H1 (cell line): ENCODE measurements around the gene TMEM156. TPM values are rescaled to one million over a fixed set of nuclear protein-coding genes. Genes with fewer than 3 reads are reported as not detected.

Source experiments
- CTCF ChIA-PET: fragments of 300-600 bp; sonication (Branson Sonifier 250); formaldehyde crosslinking; loops from one replicate; lab custom pipeline; 2021; ENCODE audit not compliant: partially characterized antibody; lab: Charles Lee
- POLR2A ChIA-PET: fragments of 300-600 bp; sonication (Branson Sonifier 250); formaldehyde crosslinking; loops from one replicate; lab custom pipeline; 2021; ENCODE audit warnings: inconsistent platforms; ENCODE audit not compliant: partially characterized antibody; lab: Charles Lee
- DNase-seq, 2 experiments: peaks; one replicate each; pipeline versions ENCODE4 v3.0.0 to v3.0.0-alpha.2; 2010 to 2022; ENCODE audit warnings: low spot score in 2 of 2, low read depth in 1 of 2, mixed read lengths in 1 of 2
- FAIRE-seq: peaks from 2 replicates; lab custom pipeline; 2011; peaks lifted over from hg19 to GRCh38; lab: Jason Lieb, UNC
- H2AFZ ChIP-seq: 2 replicates; pipeline ENCODE4 v1.8.1; 2012; ENCODE audit warnings: low read length, inconsistent platforms
- H2AK5ac ChIP-seq: 2 replicates; pipeline ENCODE4 v1.6.1; 2013; ENCODE audit warnings: low read depth, low read length
- H2BK120ac ChIP-seq: replicated peaks from 2 replicates; pipeline ENCODE3; 2013; ENCODE audit warnings: low read depth, low read length, inconsistent platforms
- H2BK12ac ChIP-seq: 2 replicates; pipeline ENCODE4 v1.6.1; 2013; ENCODE audit warnings: low read depth, low read length
- H2BK15ac ChIP-seq: 2 replicates; pipeline ENCODE4 v1.6.1; 2013; ENCODE audit warnings: low read length
- H2BK20ac ChIP-seq: 2 replicates; pipeline ENCODE4 v1.6.1; 2013; ENCODE audit warnings: low read length
- H2BK5ac ChIP-seq: 2 replicates; pipeline ENCODE4 v1.6.1; 2013; ENCODE audit warnings: low read depth, low read length
- H3K14ac ChIP-seq: 2 replicates; pipeline ENCODE4 v1.6.1; 2013; ENCODE audit warnings: inconsistent platforms; ENCODE audit not compliant: insufficient read length
- H3K18ac ChIP-seq: 2 replicates; pipeline ENCODE4 v1.6.1; 2013; ENCODE audit warnings: low read length; ENCODE audit errors: extremely low read depth
- H3K23ac ChIP-seq: 2 replicates; pipeline ENCODE4 v1.6.1; 2013; ENCODE audit warnings: inconsistent platforms; ENCODE audit not compliant: insufficient read length
- H3K23me2 ChIP-seq: 2 replicates; pipeline ENCODE4 v1.6.1; 2013; ENCODE audit warnings: low read depth, low read length
- H3K27ac ChIP-seq: 2 replicates; pipeline ENCODE4 v1.6.1; 2011; ENCODE audit warnings: low read depth, low read length, inconsistent platforms
- H3K27me3 ChIP-seq, 4 experiments: replicated peaks in 1 of 4; 1 replicate in 1 of 4; 2 replicates in 3 of 4; pipeline versions ENCODE4 v1.6.1 to v1.8.1; 2011 to 2013; ENCODE audit warnings: low read length in 3 of 4, mild to moderate bottlenecking in 3 of 4, inconsistent platforms in 2 of 4, mixed read lengths in 2 of 4, moderate library complexity in 1 of 4; ENCODE audit not compliant: control insufficient read depth in 3 of 4, insufficient read depth in 3 of 4; ENCODE audit errors: extremely low read depth in 1 of 4
- H3K36me3 ChIP-seq, 4 experiments: 2 replicates each; pipeline versions ENCODE4 v1.6.1 to v1.8.1; 2011 to 2013; ENCODE audit warnings: mild to moderate bottlenecking in 4 of 4, low read length in 3 of 4, moderate library complexity in 2 of 4, control low read depth in 1 of 4, inconsistent platforms in 1 of 4; ENCODE audit not compliant: insufficient read depth in 4 of 4, control insufficient read depth in 2 of 4
- H3K4ac ChIP-seq: replicated peaks from 2 replicates; pipeline ENCODE3; 2013; ENCODE audit warnings: low read length, low read depth, mixed read lengths, inconsistent platforms; ENCODE audit not compliant: insufficient read length
- H3K4me1 ChIP-seq, 4 experiments: replicated peaks in 1 of 4; 1 replicate in 1 of 4; 2 replicates in 3 of 4; pipeline versions ENCODE4 v1.6.1 to v1.8.1; 2011 to 2013; ENCODE audit warnings: low read length in 3 of 4, inconsistent platforms in 2 of 4, mixed read lengths in 1 of 4; ENCODE audit not compliant: insufficient read depth in 4 of 4, control insufficient read depth in 3 of 4
- H3K4me2 ChIP-seq, 2 experiments: 2 replicates each; pipeline versions ENCODE4 v1.6.1 to v1.8.1; 2011 to 2013; ENCODE audit warnings: low read depth in 2 of 2, low read length in 2 of 2, control low read depth in 1 of 2, inconsistent platforms in 1 of 2, mild to moderate bottlenecking in 1 of 2; ENCODE audit not compliant: insufficient read depth in 1 of 2
- H3K4me3 ChIP-seq, 4 experiments: fragments of 200-600, 300-600 bp in 1 of 4; sonication (generic), shearing (Covaris generic), sonication (Bioruptor Twin) in 1 of 4; 2 replicates each; pipeline versions ENCODE4 v1.5.1 to v1.8.1; 2011 to 2016; ENCODE audit warnings: low read length in 4 of 4, low read depth in 3 of 4, control low read depth in 2 of 4, inconsistent platforms in 2 of 4, mild to moderate bottlenecking in 2 of 4, mixed read lengths in 1 of 4, moderate library complexity in 1 of 4; ENCODE audit not compliant: insufficient read depth in 2 of 4; ENCODE audit errors: extremely low read depth in 1 of 4
- H3K56ac ChIP-seq: replicated peaks from 2 replicates; pipeline ENCODE3; 2013; ENCODE audit warnings: low read depth, mild to moderate bottlenecking, mixed read lengths, low read length, inconsistent platforms; ENCODE audit not compliant: insufficient read length
- H3K79me1 ChIP-seq: 2 replicates; pipeline ENCODE4 v1.6.1; 2013; ENCODE audit warnings: low read depth, low read length, control low read depth
- H3K79me2 ChIP-seq, 2 experiments: 2 replicates each; pipeline versions ENCODE4 v1.6.1 to v1.8.1; 2012 to 2013; ENCODE audit warnings: low read length in 2 of 2, mild to moderate bottlenecking in 2 of 2, inconsistent platforms in 1 of 2; ENCODE audit not compliant: insufficient read depth in 2 of 2, control insufficient read depth in 1 of 2
- H3K9ac ChIP-seq, 4 experiments: replicated peaks in 1 of 4; 1 replicate in 1 of 4; 2 replicates in 3 of 4; pipeline versions ENCODE4 v1.6.1 to v1.8.1; 2011 to 2013; ENCODE audit warnings: low read depth in 3 of 4, low read length in 3 of 4, control low read depth in 2 of 4, mild to moderate bottlenecking in 2 of 4, moderate library complexity in 2 of 4, inconsistent platforms in 1 of 4; ENCODE audit errors: extremely low read depth in 1 of 4
- H3K9me3 ChIP-seq, 2 experiments: 2 replicates each; pipeline versions ENCODE4 v1.6.1 to v1.8.1; 2012 to 2013; ENCODE audit warnings: mild to moderate bottlenecking in 2 of 2, moderate library complexity in 2 of 2, control low read depth in 1 of 2, inconsistent platforms in 1 of 2, low read depth in 1 of 2, low read length in 1 of 2, mixed read lengths in 1 of 2; ENCODE audit not compliant: insufficient read depth in 2 of 2
- H4K20me1 ChIP-seq, 2 experiments: replicated peaks in 1 of 2; 2 replicates each; pipeline versions ENCODE3 to v1.8.1; 2011 to 2013; ENCODE audit warnings: inconsistent platforms in 2 of 2, low read length in 2 of 2, mild to moderate bottlenecking in 1 of 2; ENCODE audit not compliant: insufficient read depth in 2 of 2, control insufficient read depth in 1 of 2
- H4K5ac ChIP-seq: 2 replicates; pipeline ENCODE4 v1.6.1; 2013; ENCODE audit warnings: low read length, low read depth, mixed read lengths, inconsistent platforms; ENCODE audit not compliant: insufficient read length
- H4K8ac ChIP-seq: 2 replicates; pipeline ENCODE4 v1.8.0; 2013; ENCODE audit warnings: mild to moderate bottlenecking, moderate library complexity, low read length, inconsistent platforms; ENCODE audit not compliant: insufficient read depth; ENCODE audit errors: extremely low read depth
- H4K91ac ChIP-seq: replicated peaks from 2 replicates; pipeline ENCODE3; 2013; ENCODE audit warnings: low read length, mixed read lengths, inconsistent platforms; ENCODE audit not compliant: insufficient read length
- SP4 ChIP-seq: IDR thresholded peaks from 2 replicates; pipeline ENCODE4 v1.6.1; 2012; ENCODE audit warnings: low read length, inconsistent platforms
- polyA plus RNA-seq, 7 experiments: library from polyadenylated mRNA; depleted of rRNA in 3 of 7; stranded (reverse) in 5 of 7; unstranded in 2 of 7; fragments of >200 nt in 5 of 7; fragments of 200-250 nt in 2 of 7; gene quantifications; 1 replicate in 5 of 7; 2 replicates in 1 of 7; 4 replicates in 1 of 7; pipeline versions ENCODE4 v1.2.1 to v1.2.3, GENCODE V29; 2011 to 2013; ENCODE audit warnings: missing spikeins in 2 of 7, mixed read lengths in 2 of 7
- total RNA-seq: library from RNA; stranded (reverse); fragmentation: NEBNext Ultra II Directional; extraction: Animal tissue kit (Norgen Biotek cat#: 25700); gene quantifications from 2 replicates; pipeline ENCODE4 v1.2.1, GENCODE V29; 2021

The TMEM156 gene
- total and polyA plus RNA-seq, 2 of the 8 experiments (the other 6 are each of a cell fraction or from before 2014, with no cell fraction given), result not detected

GRCh38 chr4:38954727-38955126 is 77.5 kb downstream of the TMEM156 start:
- H3K23me2 ChIP-seq, result no peaks in the 10 kb centered on the region
- no peak overlapping the region for H2AFZ ChIP-seq
- no peak overlapping the region for H2BK12ac ChIP-seq
- H3K9me3 ChIP-seq, result no peaks in the 10 kb centered on the region
- no peak overlapping the region for H3K4me2 ChIP-seq
- FAIRE-seq (no peak), DNase-seq (no peak)
- H2AK5ac ChIP-seq, result no peak overlapping the region
- no peak overlapping the region for H2BK5ac ChIP-seq
- no peak overlapping the region for H3K9ac ChIP-seq
- no peak overlapping the region for H3K18ac ChIP-seq
- no peak for TF ChIP-seq SP4
- H3K79me1 ChIP-seq, result no peaks in the 10 kb centered on the region
- no peaks in the 10 kb centered on the region for H3K36me3 ChIP-seq
- no peak overlapping the region for H4K91ac ChIP-seq
- no peak overlapping the region for H2BK20ac ChIP-seq
- H3K23ac ChIP-seq, result no peak overlapping the region
- H3K4me1 ChIP-seq, result no peaks in the 10 kb centered on the region
- no peak overlapping the region for H2BK120ac ChIP-seq
- no peak overlapping the region for H3K27ac ChIP-seq
- H4K5ac ChIP-seq, result no peak overlapping the region
- no peak overlapping the region for H3K56ac ChIP-seq
- H3K4me3 ChIP-seq, result no peak overlapping the region
- H3K27me3 ChIP-seq, result no peaks in the 10 kb centered on the region
- no peak overlapping the region for H2BK15ac ChIP-seq
- no peaks in the 10 kb centered on the region for H3K79me2 ChIP-seq
- H3K14ac ChIP-seq, result no peak overlapping the region
- ChIA-PET POLR2A (no interaction called here), CTCF (no interaction called here)
- no peak overlapping the region for H4K8ac ChIP-seq
- no peak overlapping the region for H3K4ac ChIP-seq
- no peaks in the 10 kb centered on the region for H4K20me1 ChIP-seq
